Upper lobe of right lung (tissue), 1 donor: ENCODE measurements around the gene FGF22. TPM values are rescaled to one million over a fixed set of nuclear protein-coding genes. Genes with fewer than 3 reads are reported as not detected.

ENCODE experiments used
- ATAC-seq: fragments of 200-7000 bp; cut with Tn5 transposase; one replicate; pipeline ENCODE4 v1.9.1; 2020; ENCODE audit warnings: mild to moderate bottlenecking, moderate library complexity
- DNase-seq: peaks from one replicate; pipeline ENCODE4 v3.0.0-alpha.2; 2020
- H3K27ac ChIP-seq: fragments of 200-600 bp; one replicate; pipeline ENCODE4 v1.8.0; 2022
- H3K27me3 ChIP-seq: fragments of 200-600 bp; one replicate; pipeline ENCODE4 v1.8.0; 2022; ENCODE audit warnings: mild to moderate bottlenecking
- H3K36me3 ChIP-seq: fragments of 200-600 bp; one replicate; pipeline ENCODE4 v1.8.0; 2022
- H3K4me1 ChIP-seq: fragments of 200-600 bp; one replicate; pipeline ENCODE4 v1.8.0; 2022
- H3K4me3 ChIP-seq: fragments of 200-600 bp; one replicate; pipeline ENCODE4 v1.8.0; 2022; ENCODE audit warnings: mild to moderate bottlenecking
- H3K9me3 ChIP-seq: fragments of 200-600 bp; one replicate; pipeline ENCODE4 v1.8.0; 2022
- intact Hi-C: fragments of 100-400 bp; cut with DNase I; formaldehyde crosslinking; loops from one replicate; pipeline ENCODE4 v1.11.0; 2022
- total RNA-seq: library from RNA; stranded (reverse); fragmentation: NEBNext Ultra II Directional; extraction: Animal tissue kit (Norgen Biotek cat#: 25700); gene quantifications from one replicate; pipeline ENCODE4 v1.2.1, GENCODE V29; 2021
- TF ChIP-seq, protein P1 (sequence below): fragments of 200-600 bp; IDR thresholded peaks from one replicate; pipeline ENCODE4 v1.8.0; 2022; ENCODE audit warnings: antibody characterized with exemption
- donor health status: DM: no; HTN: yes; CAD: no; lungs with severe emphysema.

The FGF22 gene
- total RNA-seq, 1 donor from 2014 or later = 0.52 TPM

GRCh38 chr19:615619-616018 lies 24.1 kb upstream of the FGF22 start:
- Histone ChIP-seq H3K4me1 (no peaks in the 10 kb centered on the region), H3K36me3 (peaks cover 24% of the 10 kb centered on the region), H3K27ac (no peak overlapping the region), H3K9me3 (no peaks in the 10 kb centered on the region), H3K27me3 (no peaks in the 10 kb centered on the region), H3K4me3 (no peak overlapping the region)
- ATAC-seq = peak; percentile 48
- intact Hi-C loops = no loop called here
- DNase-seq = no peak
- TF ChIP-seq, protein P1, sequence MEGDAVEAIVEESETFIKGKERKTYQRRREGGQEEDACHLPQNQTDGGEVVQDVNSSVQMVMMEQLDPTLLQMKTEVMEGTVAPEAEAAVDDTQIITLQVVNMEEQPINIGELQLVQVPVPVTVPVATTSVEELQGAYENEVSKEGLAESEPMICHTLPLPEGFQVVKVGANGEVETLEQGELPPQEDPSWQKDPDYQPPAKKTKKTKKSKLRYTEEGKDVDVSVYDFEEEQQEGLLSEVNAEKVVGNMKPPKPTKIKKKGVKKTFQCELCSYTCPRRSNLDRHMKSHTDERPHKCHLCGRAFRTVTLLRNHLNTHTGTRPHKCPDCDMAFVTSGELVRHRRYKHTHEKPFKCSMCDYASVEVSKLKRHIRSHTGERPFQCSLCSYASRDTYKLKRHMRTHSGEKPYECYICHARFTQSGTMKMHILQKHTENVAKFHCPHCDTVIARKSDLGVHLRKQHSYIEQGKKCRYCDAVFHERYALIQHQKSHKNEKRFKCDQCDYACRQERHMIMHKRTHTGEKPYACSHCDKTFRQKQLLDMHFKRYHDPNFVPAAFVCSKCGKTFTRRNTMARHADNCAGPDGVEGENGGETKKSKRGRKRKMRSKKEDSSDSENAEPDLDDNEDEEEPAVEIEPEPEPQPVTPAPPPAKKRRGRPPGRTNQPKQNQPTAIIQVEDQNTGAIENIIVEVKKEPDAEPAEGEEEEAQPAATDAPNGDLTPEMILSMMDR = no peak

GRCh38 chr19:616062-616700 lies 23.5 kb upstream of the FGF22 start:
- DNase-seq (no peak), ATAC-seq (no peak)
- Histone ChIP-seq H3K9me3 (no peaks in the 10 kb centered on the region), H3K27ac (no peak overlapping the region), H3K4me3 (no peak overlapping the region), H3K4me1 (no peaks in the 10 kb centered on the region), H3K27me3 (no peaks in the 10 kb centered on the region), H3K36me3 (peaks cover 24% of the 10 kb centered on the region)
- intact Hi-C loops = no loop called here
- TF ChIP-seq, protein P1 = no peak

- no peaks in the 10 kb centered on the region for H3K4me1 ChIP-seq
- TF ChIP-seq, protein P1 = no peak
- ATAC-seq (no peak), DNase-seq (no peak)
- peaks cover 29% of the 10 kb centered on the region for H3K36me3 ChIP-seq
- no peak overlapping the region for H3K27ac ChIP-seq
- H3K4me3 ChIP-seq = no peak overlapping the region
- H3K27me3 ChIP-seq = no peaks in the 10 kb centered on the region
- intact Hi-C loops = no loop called here
- H3K9me3 ChIP-seq = no peaks in the 10 kb centered on the region
Observed at GRCh38 chr19:616747-617526, 22.7 kb upstream of the FGF22 start.

DNA sequence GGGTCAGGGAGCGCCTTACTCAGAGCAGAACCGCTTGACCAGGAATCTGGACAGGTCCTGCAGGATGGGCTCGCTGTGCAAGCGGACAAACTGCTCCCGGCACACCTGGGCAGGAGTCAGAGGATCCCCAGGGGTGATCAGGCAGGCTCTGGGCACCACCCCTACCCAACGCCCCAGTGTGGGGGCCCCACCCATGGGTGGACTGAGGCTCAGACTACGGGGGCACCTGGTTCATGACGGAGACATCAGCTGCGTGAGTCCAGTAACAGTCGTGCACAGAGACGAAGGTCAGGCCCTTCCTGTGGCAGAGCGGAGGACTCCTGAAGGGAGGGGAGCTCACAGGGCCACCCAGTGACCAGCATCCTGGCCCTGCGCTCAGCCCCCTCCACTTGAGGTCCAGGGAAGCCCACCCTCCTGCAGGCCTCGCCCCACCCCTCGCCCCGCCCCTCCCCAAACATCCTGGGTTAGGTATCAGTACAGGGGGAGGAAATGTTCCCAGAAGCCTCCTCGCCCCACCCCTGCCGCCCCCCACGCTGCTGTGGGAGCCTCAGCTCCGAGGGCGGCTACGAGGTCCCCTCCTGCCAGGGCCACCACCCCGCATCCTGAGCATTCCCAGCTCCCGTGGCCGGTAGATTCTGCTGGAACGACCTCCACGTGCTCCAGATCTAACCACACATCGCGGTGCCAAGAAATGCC lies 22.0 kb upstream of the FGF22 start:
- intact Hi-C loops = no loop called here
- ATAC-seq = no peak
- no peaks in the 10 kb centered on the region for H3K9me3 ChIP-seq
- H3K4me1 ChIP-seq = no peaks in the 10 kb centered on the region
- peaks cover 37% of the 10 kb centered on the region for H3K36me3 ChIP-seq
- H3K27ac ChIP-seq = no peak overlapping the region
- no peaks in the 10 kb centered on the region for H3K27me3 ChIP-seq
- TF ChIP-seq, protein P1 = no peak
- no peak for DNase-seq
- no peak overlapping the region for H3K4me3 ChIP-seq

DNA sequence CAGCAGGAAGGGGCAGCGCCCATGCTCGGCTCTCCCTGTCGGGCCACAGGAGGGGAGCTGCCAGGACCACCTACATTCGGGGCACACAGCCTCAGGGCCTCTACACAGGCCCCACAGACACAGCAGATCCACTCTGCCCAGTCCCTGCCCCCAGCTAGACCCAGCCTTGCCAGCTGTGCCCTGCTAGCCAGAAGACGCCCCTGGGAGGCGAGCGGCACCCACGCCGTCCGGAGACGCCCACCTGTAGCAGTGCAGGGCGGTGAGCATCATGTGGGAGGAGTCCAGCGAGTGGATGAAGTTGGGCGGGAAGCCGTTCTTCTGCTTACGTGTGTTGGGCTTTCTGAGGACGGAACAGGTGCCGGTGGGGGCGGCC lies 21.4 kb upstream of the FGF22 start:
- Histone ChIP-seq H3K27ac (no peak overlapping the region), H3K4me1 (no peaks in the 10 kb centered on the region), H3K9me3 (no peaks in the 10 kb centered on the region), H3K4me3 (no peak overlapping the region), H3K36me3 (peaks cover 42% of the 10 kb centered on the region), H3K27me3 (no peaks in the 10 kb centered on the region)
- DNase-seq = no peak
- ATAC-seq = no peak
- TF ChIP-seq, protein P1 = no peak
- intact Hi-C loops = no loop called here
